Lower lobe of right lung (tissue), 2 donors: ENCODE data around the gene TMEM132A. TPM values are rescaled to one million over a fixed set of nuclear protein-coding genes. Genes with fewer than 3 reads are reported as not detected.

Experiments
- ATAC-seq, 2 donors: fragments of 200-7000 bp; cut with Tn5 transposase; one replicate each; pipeline ENCODE4 v1.9.1; 2020 to 2022; ENCODE audit warnings: mild to moderate bottlenecking in 2 of 2, moderate library complexity in 2 of 2
- DNase-seq: peaks from one replicate; pipeline ENCODE4 v3.0.0-alpha.2; 2020
- H3K27ac ChIP-seq: fragments of 200-600 bp; one replicate; pipeline ENCODE4 v1.8.0; 2022
- H3K27me3 ChIP-seq: fragments of 200-600 bp; one replicate; pipeline ENCODE4 v1.8.0; 2022; ENCODE audit warnings: low read depth
- H3K36me3 ChIP-seq: fragments of 200-600 bp; one replicate; pipeline ENCODE4 v1.8.0; 2022; ENCODE audit warnings: mild to moderate bottlenecking
- H3K4me1 ChIP-seq: fragments of 200-600 bp; one replicate; pipeline ENCODE4 v1.8.0; 2022
- H3K4me3 ChIP-seq: fragments of 200-600 bp; one replicate; pipeline ENCODE4 v1.8.0; 2022; ENCODE audit warnings: mild to moderate bottlenecking
- H3K9me3 ChIP-seq: fragments of 200-600 bp; one replicate; pipeline ENCODE4 v1.8.0; 2022
- intact Hi-C: fragments of 100-400 bp; cut with DNase I; formaldehyde crosslinking; loops from one replicate; pipeline ENCODE4 v1.11.0; 2022
- total RNA-seq: library from RNA; stranded (reverse); fragmentation: NEBNext Ultra II Directional; extraction: Animal tissue kit (Norgen Biotek cat#: 25700); gene quantifications from one replicate; pipeline ENCODE4 v1.2.1, GENCODE V29; 2021
- TF ChIP-seq, protein P1 (sequence below): fragments of 200-600 bp; IDR thresholded peaks from one replicate; pipeline ENCODE4 v1.8.0; 2022; ENCODE audit warnings: antibody characterized with exemption, mild to moderate bottlenecking
- donor health status: DM: no; HTN: yes; CAD: no; lungs with severe emphysema.

The TMEM132A gene
- total RNA-seq, 1 donor from 2014 or later, result 13.9 TPM

DNA sequence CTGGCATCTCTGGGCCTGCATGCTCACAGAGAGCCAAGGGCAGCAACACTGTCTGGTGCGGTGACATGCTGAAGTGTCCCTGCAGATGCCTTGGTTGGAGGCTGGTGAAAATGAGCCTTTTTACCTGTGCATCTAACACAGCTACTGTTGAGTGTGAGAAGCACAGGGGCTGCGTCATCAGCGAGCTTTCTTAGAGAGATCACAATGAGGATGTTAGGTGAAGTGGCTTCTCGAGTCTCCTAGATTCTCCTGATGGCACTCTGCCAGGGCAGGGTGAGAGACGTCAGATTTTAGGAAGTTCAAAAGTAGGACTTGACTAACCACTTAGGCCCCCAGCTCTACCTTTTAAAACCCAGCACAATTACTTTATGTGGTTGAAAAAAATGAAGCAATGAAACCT is 31.3 kb downstream of the TMEM132A start:
- TF ChIP-seq, protein P1, sequence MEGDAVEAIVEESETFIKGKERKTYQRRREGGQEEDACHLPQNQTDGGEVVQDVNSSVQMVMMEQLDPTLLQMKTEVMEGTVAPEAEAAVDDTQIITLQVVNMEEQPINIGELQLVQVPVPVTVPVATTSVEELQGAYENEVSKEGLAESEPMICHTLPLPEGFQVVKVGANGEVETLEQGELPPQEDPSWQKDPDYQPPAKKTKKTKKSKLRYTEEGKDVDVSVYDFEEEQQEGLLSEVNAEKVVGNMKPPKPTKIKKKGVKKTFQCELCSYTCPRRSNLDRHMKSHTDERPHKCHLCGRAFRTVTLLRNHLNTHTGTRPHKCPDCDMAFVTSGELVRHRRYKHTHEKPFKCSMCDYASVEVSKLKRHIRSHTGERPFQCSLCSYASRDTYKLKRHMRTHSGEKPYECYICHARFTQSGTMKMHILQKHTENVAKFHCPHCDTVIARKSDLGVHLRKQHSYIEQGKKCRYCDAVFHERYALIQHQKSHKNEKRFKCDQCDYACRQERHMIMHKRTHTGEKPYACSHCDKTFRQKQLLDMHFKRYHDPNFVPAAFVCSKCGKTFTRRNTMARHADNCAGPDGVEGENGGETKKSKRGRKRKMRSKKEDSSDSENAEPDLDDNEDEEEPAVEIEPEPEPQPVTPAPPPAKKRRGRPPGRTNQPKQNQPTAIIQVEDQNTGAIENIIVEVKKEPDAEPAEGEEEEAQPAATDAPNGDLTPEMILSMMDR, result no peak
- H3K36me3 ChIP-seq, result no peaks in the 10 kb centered on the region
- ATAC-seq, result no peak
- H3K4me1 ChIP-seq, result peaks cover 21% of the 10 kb centered on the region
- no peak overlapping the region for H3K4me3 ChIP-seq
- H3K9me3 ChIP-seq, result no peaks in the 10 kb centered on the region
- intact Hi-C loops, result no loop called here
- no peak overlapping the region for H3K27ac ChIP-seq
- no peak for DNase-seq
- H3K27me3 ChIP-seq, result no peaks in the 10 kb centered on the region

GRCh38 chr11:60957188-60957587 is 32.9 kb downstream of the TMEM132A start:
- no peaks in the 10 kb centered on the region for H3K36me3 ChIP-seq
- no peak for ATAC-seq
- H3K4me3 ChIP-seq, result no peak overlapping the region
- TF ChIP-seq, protein P1, result no peak
- no peak for DNase-seq
- no peaks in the 10 kb centered on the region for H3K9me3 ChIP-seq
- intact Hi-C loops, result no loop called here
- peaks cover 15% of the 10 kb centered on the region for H3K4me1 ChIP-seq
- no peak overlapping the region for H3K27ac ChIP-seq
- H3K27me3 ChIP-seq, result no peaks in the 10 kb centered on the region

DNA sequence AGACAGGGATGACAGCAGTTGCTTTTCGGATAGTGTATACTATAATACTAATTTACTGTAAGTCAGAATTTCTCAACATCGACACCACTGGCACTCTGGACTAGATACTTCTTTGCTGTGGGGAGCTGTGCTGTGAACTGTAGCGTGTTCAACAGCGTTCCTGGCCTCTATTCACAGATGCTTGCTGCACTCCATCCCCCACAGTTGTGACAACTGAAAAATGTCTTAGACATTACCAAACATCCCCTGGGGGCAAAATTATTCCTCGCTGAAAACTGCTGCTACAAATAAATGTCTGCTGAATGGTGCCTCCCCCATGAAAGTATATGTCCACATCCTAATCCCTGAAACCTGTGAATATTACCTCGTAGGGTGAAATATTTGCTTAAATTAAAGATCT is 35.2 kb downstream of the TMEM132A start:
- Histone ChIP-seq H3K9me3 (no peaks in the 10 kb centered on the region), H3K4me3 (no peak overlapping the region), H3K36me3 (no peaks in the 10 kb centered on the region), H3K27me3 (no peaks in the 10 kb centered on the region), H3K27ac (no peak overlapping the region), H3K4me1 (peaks cover 8% of the 10 kb centered on the region)
- DNase-seq (no peak), ATAC-seq (no peak)
- intact Hi-C loops, result no loop called here
- TF ChIP-seq, protein P1, result no peak

GRCh38 chr11:60960405-60960804 is 36.1 kb downstream of the TMEM132A start:
- no peaks in the 10 kb centered on the region for H3K9me3 ChIP-seq
- no peak overlapping the region for H3K27ac ChIP-seq
- H3K27me3 ChIP-seq, result no peaks in the 10 kb centered on the region
- H3K4me3 ChIP-seq, result no peak overlapping the region
- H3K36me3 ChIP-seq, result no peaks in the 10 kb centered on the region
- ATAC-seq, result peak in 1 of 2 donors; percentile 19
- H3K4me1 ChIP-seq, result peaks cover 8% of the 10 kb centered on the region
- TF ChIP-seq, protein P1, result no peak
- intact Hi-C loops, result no loop called here
- DNase-seq, result no peak

GRCh38 chr11:60964801-60965200 is 40.5 kb downstream of the TMEM132A start:
- intact Hi-C loops, result no loop called here

More at GRCh38 chr11:60964801-60965200, 40.5 kb downstream of the TMEM132A start:
- no peaks in the 10 kb centered on the region for H3K9me3 ChIP-seq
- ATAC-seq (no peak), DNase-seq (no peak)
- no peaks in the 10 kb centered on the region for H3K4me1 ChIP-seq
- no peak overlapping the region for H3K27ac ChIP-seq
- TF ChIP-seq, protein P1, result no peak
- no peaks in the 10 kb centered on the region for H3K27me3 ChIP-seq
- no peaks in the 10 kb centered on the region for H3K36me3 ChIP-seq
- H3K4me3 ChIP-seq, result no peak overlapping the region
